HCT116 (cell line): ENCODE measurements around the gene RNF217. TPM values are rescaled to one million over a fixed set of nuclear protein-coding genes. Genes with fewer than 3 reads are reported as not detected.

ENCODE experiments used
- ATAC-seq: fragments of 200-7000 bp; cut with Tn5 transposase; 2 replicates; pipeline ENCODE4 v1.9.1; 2020; ENCODE audit warnings: mild to moderate bottlenecking, moderate library complexity
- BruUV-seq: library from RNA; stranded (reverse); fragments of 400-500 nt; replicated peaks from 2 replicates; lab custom pipeline; 2021; lab: Mats Ljungman, UMichigan
- CTCF ChIA-PET: fragments of 300-600 bp; sonication (Branson Sonifier 250); formaldehyde crosslinking; loops from one replicate; lab custom pipeline; 2021; ENCODE audit warnings: antibody characterized with exemption; lab: Charles Lee
- POLR2A ChIA-PET: fragments of 300-600, 350-600 bp; sonication (Branson Sonifier 250); formaldehyde crosslinking; loops from one replicate; lab custom pipeline; 2021; ENCODE audit warnings: antibody characterized with exemption; lab: Charles Lee
- RAD21 ChIA-PET, 2 experiments: fragments of 300-600 bp; sonication (Branson Sonifier 250); formaldehyde crosslinking; loops; one replicate each; lab custom pipeline; 2023; ENCODE audit warnings: low total read pairs in 2 of 2; ENCODE audit not compliant: uncharacterized antibody in 2 of 2, unreplicated experiment in 2 of 2, low non-redundant PET in 1 of 2; lab: Charles Lee
- DNase-seq: peaks from one replicate; pipeline ENCODE4 v3.0.0-alpha.2; 2010; ENCODE audit warnings: low read depth, low spot score
- H2AFZ ChIP-seq: fragments of 200-600 bp; shearing (Covaris generic), sonication (generic); 2 replicates; pipeline ENCODE4 v1.6.1; 2017; ENCODE audit warnings: low read depth, mixed run types, mixed read lengths, antibody characterized with exemption, low read length; ENCODE audit not compliant: poor library complexity, severe bottlenecking
- H3K27ac ChIP-seq: 2 replicates; pipeline ENCODE4 v1.5.1; 2012; ENCODE audit warnings: low read depth, low read length
- H3K27me3 ChIP-seq: fragments of 200-600 bp; sonication (generic); 2 replicates; pipeline ENCODE4 v1.6.1; 2016; ENCODE audit warnings: mixed run types, low read length, mixed read lengths; ENCODE audit not compliant: insufficient read depth
- H3K36me3 ChIP-seq, 2 experiments: fragments of 200-500 bp in 1 of 2; fragments of 200-600 bp in 1 of 2; sonication (Bioruptor generic) in 1 of 2; sonication (generic) in 1 of 2; 2 replicates each; pipeline versions ENCODE4 v1.5.1 to v1.6.1; 2014 to 2016; ENCODE audit warnings: low read length in 2 of 2, inconsistent platforms in 1 of 2, mixed read lengths in 1 of 2, mixed run types in 1 of 2; ENCODE audit not compliant: insufficient read depth in 2 of 2, control insufficient read depth in 1 of 2
- H3K4me1 ChIP-seq, 2 experiments: fragments of 200-600 bp in 1 of 2; sonication (generic) in 1 of 2; 2 replicates each; pipeline versions ENCODE4 v1.5.1 to v1.6.1; 2012 to 2017; ENCODE audit warnings: low read length in 2 of 2, inconsistent platforms in 1 of 2, mild to moderate bottlenecking in 1 of 2, mixed read lengths in 1 of 2, mixed run types in 1 of 2, moderate library complexity in 1 of 2; ENCODE audit not compliant: insufficient read depth in 2 of 2, control insufficient read depth in 1 of 2
- H3K4me2 ChIP-seq: fragments of 200-600 bp; sonication (generic); 2 replicates; pipeline ENCODE4 v1.6.1; 2017; ENCODE audit warnings: mixed run types, low read length, mixed read lengths
- H3K4me3 ChIP-seq, 2 experiments: fragments of 200-600 bp in 1 of 2; sonication (generic) in 1 of 2; replicated peaks in 1 of 2; 2 replicates each; pipeline ENCODE4 v1.5.1; 2011 to 2016; ENCODE audit warnings: low read length in 2 of 2, control low read depth in 1 of 2, low read depth in 1 of 2, mild to moderate bottlenecking in 1 of 2, mixed read lengths in 1 of 2, mixed run types in 1 of 2
- H3K79me2 ChIP-seq: fragments of 200-600 bp; sonication (generic); 2 replicates; pipeline ENCODE4 v1.6.1; 2017; ENCODE audit warnings: mild to moderate bottlenecking, mixed run types, low read length, moderate library complexity, mixed read lengths; ENCODE audit not compliant: insufficient read depth
- H3K9ac ChIP-seq: fragments of 200-600 bp; sonication (generic); 2 replicates; pipeline ENCODE4 v1.6.1; 2016; ENCODE audit warnings: low read length, mixed read lengths
- H3K9me2 ChIP-seq: fragments of 200-600 bp; sonication (generic), shearing (Covaris generic); 2 replicates; pipeline ENCODE4 v1.6.1; 2017; ENCODE audit warnings: mixed run types, mild to moderate bottlenecking, moderate library complexity; ENCODE audit not compliant: insufficient read depth
- H3K9me3 ChIP-seq, 2 experiments: fragments of 200-500 bp in 1 of 2; fragments of 200-600 bp in 1 of 2; sonication (Bioruptor generic) in 1 of 2; sonication (generic) in 1 of 2; 2 replicates each; pipeline ENCODE4 v1.6.1; 2014 to 2017; ENCODE audit warnings: low read length in 2 of 2, mixed read lengths in 2 of 2, inconsistent platforms in 1 of 2, low read depth in 1 of 2, mild to moderate bottlenecking in 1 of 2, mixed run types in 1 of 2, moderate library complexity in 1 of 2; ENCODE audit not compliant: control insufficient read depth in 1 of 2, insufficient read depth in 1 of 2
- H4K20me1 ChIP-seq: fragments of 200-600 bp; sonication (generic), shearing (Covaris generic); 2 replicates; pipeline ENCODE4 v1.6.1; 2017; ENCODE audit warnings: mixed run types, mild to moderate bottlenecking, moderate library complexity; ENCODE audit not compliant: insufficient read depth
- CBX3 ChIP-seq: IDR thresholded peaks from 2 replicates; pipeline ENCODE4 v1.6.1; 2012; ENCODE audit warnings: low read depth
- CEBPB ChIP-seq: IDR thresholded peaks from 2 replicates; pipeline ENCODE4 v1.6.1; 2012; ENCODE audit warnings: low read depth
- EGR1 ChIP-seq: IDR thresholded peaks from 2 replicates; pipeline ENCODE4 v1.6.1; 2012; ENCODE audit warnings: low read depth
- ELF1 ChIP-seq: IDR thresholded peaks from 2 replicates; pipeline ENCODE4 v1.6.1; 2012; ENCODE audit warnings: low read depth, borderline replicate concordance
- EZH2 ChIP-seq: fragments of 200-600 bp; sonication (generic); IDR thresholded peaks from 2 replicates; pipeline ENCODE4 v1.6.1; 2017; ENCODE audit warnings: antibody characterized with exemption, mixed run types
- EZH2phosphoT487 ChIP-seq: fragments of 200-600 bp; IDR thresholded peaks from 2 replicates; pipeline ENCODE4 v1.6.1; 2018; ENCODE audit warnings: antibody characterized with exemption, borderline replicate concordance
- FOSL1 ChIP-seq: IDR thresholded peaks from 2 replicates; pipeline ENCODE4 v1.6.1; 2012; ENCODE audit warnings: low read depth
- JUND ChIP-seq: IDR thresholded peaks from 2 replicates; pipeline ENCODE4 v1.6.1; 2012
- POLR2A ChIP-seq: IDR thresholded peaks from 2 replicates; pipeline ENCODE4 v1.7.0; 2011; ENCODE audit warnings: borderline replicate concordance; ENCODE audit not compliant: insufficient read depth, insufficient read length; ENCODE audit errors: extremely low read depth
- POLR2AphosphoS5 ChIP-seq: IDR thresholded peaks from 2 replicates; pipeline ENCODE4 v1.6.1; 2011; ENCODE audit warnings: mild to moderate bottlenecking, low read depth, low read length, moderate library complexity
- RAD21 ChIP-seq: IDR thresholded peaks from 2 replicates; pipeline ENCODE4 v1.6.1; 2012; ENCODE audit warnings: low read depth, mild to moderate bottlenecking
- SP1 ChIP-seq: IDR thresholded peaks from 2 replicates; pipeline ENCODE4 v1.6.1; 2012; ENCODE audit warnings: low read depth
- SRF ChIP-seq: IDR thresholded peaks from 2 replicates; pipeline ENCODE4 v1.6.1; 2012; ENCODE audit warnings: low read depth
- YY1 ChIP-seq: IDR thresholded peaks from 2 replicates; pipeline ENCODE4 v1.6.1; 2011; ENCODE audit warnings: low read length, low read depth, moderate library complexity, mild to moderate bottlenecking; ENCODE audit not compliant: insufficient replicate concordance; ENCODE audit errors: extremely low read depth
- ZFX ChIP-seq: fragments of 450-650 bp; IDR thresholded peaks from 2 replicates; pipeline ENCODE4 v1.6.1; 2017
- ZNF274 ChIP-seq: fragments of 200-500 bp; sonication (Bioruptor generic); IDR thresholded peaks from 2 replicates; pipeline ENCODE4 v1.6.1; 2014; ENCODE audit warnings: mild to moderate bottlenecking, low read depth, low read length, inconsistent platforms
- intact Hi-C: fragments of 100-400 bp; cut with micrococcal nuclease; formaldehyde crosslinking; loops from 2 replicates; pipeline ENCODE4 v1.10.0; 2022
- total RNA-seq: library from RNA; stranded (reverse); gene quantifications from one replicate; pipeline ENCODE4 v1.2.1, GENCODE V29; 2021; ENCODE audit not compliant: unreplicated experiment
- TF ChIP-seq, protein P1 (sequence below): IDR thresholded peaks from 2 replicates; pipeline ENCODE4 v1.6.1; 2011; ENCODE audit warnings: mild to moderate bottlenecking, low read length, moderate library complexity; ENCODE audit not compliant: insufficient replicate concordance; ENCODE audit errors: extremely low read depth
- TF ChIP-seq, protein P2 (sequence below), 3 experiments: fragments of 200-600 bp in 1 of 3; sonication (generic) in 1 of 3; IDR thresholded peaks in 2 of 3; conservative IDR thresholded peaks in 1 of 3; 2 replicates each; pipeline ENCODE4 v1.5.1; 2012 to 2017; ENCODE audit warnings: low read depth in 2 of 3, low read length in 2 of 3, antibody characterized with exemption in 1 of 3, borderline replicate concordance in 1 of 3, control low read depth in 1 of 3, mild to moderate bottlenecking in 1 of 3, mixed read lengths in 1 of 3, mixed run types in 1 of 3, moderate library complexity in 1 of 3; ENCODE audit not compliant: insufficient read depth in 1 of 3
- TF ChIP-seq, protein P3 (sequence below): IDR thresholded peaks from 2 replicates; pipeline ENCODE4 v1.6.1; 2012
- TF ChIP-seq, protein P4 (sequence below): IDR thresholded peaks from 2 replicates; pipeline ENCODE4 v1.6.1; 2012

Gene RNF217
- total RNA-seq, 1 experiment from 2014 or later, result 20.4 TPM

DNA sequence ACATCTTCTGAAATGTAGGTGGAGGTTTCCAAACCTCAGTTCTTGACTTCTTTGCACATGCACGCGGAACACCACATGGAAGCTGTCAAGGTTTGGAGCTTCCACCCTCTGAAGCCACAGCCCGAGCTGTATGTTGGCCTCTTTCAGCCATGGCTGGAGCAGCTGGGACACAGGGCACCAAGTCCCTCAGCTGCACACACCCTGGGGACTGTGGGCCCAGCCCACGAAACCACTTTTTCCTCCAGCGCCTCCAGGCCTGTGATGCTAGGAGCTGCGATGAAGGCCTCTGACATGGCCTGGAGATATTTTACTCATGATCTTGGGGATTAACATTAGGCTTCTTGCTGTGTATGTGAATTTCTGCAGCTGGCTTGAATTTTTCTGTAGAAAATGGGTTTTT, 68.7 kb downstream of the RNF217 start:
- Histone ChIP-seq H4K20me1 (no peaks in the 10 kb centered on the region; the same call in 1 of the 2 replicates), H3K79me2 (peaks cover 5% of the 10 kb centered on the region), H3K9me2 (no peaks in the 10 kb centered on the region)
- no peak for DNase-seq
- TF ChIP-seq ELF1, result no peak
- no peak for TF ChIP-seq RAD21
- no peak for TF ChIP-seq ZFX
- TF ChIP-seq, protein P1, sequence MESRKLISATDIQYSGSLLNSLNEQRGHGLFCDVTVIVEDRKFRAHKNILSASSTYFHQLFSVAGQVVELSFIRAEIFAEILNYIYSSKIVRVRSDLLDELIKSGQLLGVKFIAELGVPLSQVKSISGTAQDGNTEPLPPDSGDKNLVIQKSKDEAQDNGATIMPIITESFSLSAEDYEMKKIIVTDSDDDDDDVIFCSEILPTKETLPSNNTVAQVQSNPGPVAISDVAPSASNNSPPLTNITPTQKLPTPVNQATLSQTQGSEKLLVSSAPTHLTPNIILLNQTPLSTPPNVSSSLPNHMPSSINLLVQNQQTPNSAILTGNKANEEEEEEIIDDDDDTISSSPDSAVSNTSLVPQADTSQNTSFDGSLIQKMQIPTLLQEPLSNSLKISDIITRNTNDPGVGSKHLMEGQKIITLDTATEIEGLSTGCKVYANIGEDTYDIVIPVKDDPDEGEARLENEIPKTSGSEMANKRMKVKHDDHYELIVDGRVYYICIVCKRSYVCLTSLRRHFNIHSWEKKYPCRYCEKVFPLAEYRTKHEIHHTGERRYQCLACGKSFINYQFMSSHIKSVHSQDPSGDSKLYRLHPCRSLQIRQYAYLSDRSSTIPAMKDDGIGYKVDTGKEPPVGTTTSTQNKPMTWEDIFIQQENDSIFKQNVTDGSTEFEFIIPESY, result no peak
- TF ChIP-seq SP1, result no peak
- TF ChIP-seq JUND, result no peak
- TF ChIP-seq EGR1, result no peak
- TF ChIP-seq ZNF274, result no peak
- no peak for TF ChIP-seq POLR2AphosphoS5
- no peak for TF ChIP-seq YY1
- TF ChIP-seq, protein P2, sequence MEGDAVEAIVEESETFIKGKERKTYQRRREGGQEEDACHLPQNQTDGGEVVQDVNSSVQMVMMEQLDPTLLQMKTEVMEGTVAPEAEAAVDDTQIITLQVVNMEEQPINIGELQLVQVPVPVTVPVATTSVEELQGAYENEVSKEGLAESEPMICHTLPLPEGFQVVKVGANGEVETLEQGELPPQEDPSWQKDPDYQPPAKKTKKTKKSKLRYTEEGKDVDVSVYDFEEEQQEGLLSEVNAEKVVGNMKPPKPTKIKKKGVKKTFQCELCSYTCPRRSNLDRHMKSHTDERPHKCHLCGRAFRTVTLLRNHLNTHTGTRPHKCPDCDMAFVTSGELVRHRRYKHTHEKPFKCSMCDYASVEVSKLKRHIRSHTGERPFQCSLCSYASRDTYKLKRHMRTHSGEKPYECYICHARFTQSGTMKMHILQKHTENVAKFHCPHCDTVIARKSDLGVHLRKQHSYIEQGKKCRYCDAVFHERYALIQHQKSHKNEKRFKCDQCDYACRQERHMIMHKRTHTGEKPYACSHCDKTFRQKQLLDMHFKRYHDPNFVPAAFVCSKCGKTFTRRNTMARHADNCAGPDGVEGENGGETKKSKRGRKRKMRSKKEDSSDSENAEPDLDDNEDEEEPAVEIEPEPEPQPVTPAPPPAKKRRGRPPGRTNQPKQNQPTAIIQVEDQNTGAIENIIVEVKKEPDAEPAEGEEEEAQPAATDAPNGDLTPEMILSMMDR (IDR thresholded peaks at IDR 0.05 in 2 of 3, conservative IDR thresholded peaks at IDR 0.05 in 1 of 3; ENCODE audit: borderline replicate concordance in 1 of 3, insufficient read depth in 1 of 3, low read depth in 2 of 3, low read length in 2 of 3), result no peak
- no peak for TF ChIP-seq CEBPB
- TF ChIP-seq, protein P3, sequence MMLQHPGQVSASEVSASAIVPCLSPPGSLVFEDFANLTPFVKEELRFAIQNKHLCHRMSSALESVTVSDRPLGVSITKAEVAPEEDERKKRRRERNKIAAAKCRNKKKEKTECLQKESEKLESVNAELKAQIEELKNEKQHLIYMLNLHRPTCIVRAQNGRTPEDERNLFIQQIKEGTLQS, result no peak
- no peak for TF ChIP-seq POLR2A
- TF ChIP-seq EZH2, result no peak
- TF ChIP-seq SRF, result no peak
- no peak for TF ChIP-seq EZH2phosphoT487
- no peak for TF ChIP-seq CBX3
- no peak for TF ChIP-seq FOSL1
- TF ChIP-seq, protein P4, sequence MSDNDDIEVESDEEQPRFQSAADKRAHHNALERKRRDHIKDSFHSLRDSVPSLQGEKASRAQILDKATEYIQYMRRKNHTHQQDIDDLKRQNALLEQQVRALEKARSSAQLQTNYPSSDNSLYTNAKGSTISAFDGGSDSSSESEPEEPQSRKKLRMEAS, result no peak
- TF ChIP-seq, all 23 proteins: peak for 0
- ChIA-PET RAD21 (no interaction called here), CTCF (no interaction called here), POLR2A (no interaction called here)
- no TSS peak for BruUV-seq
- intact Hi-C loops, result no loop called here
- Histone ChIP-seq H2AFZ (no peak overlapping the region), H3K9me3 (no peaks in the 10 kb centered on the region), H3K4me3 (no peak overlapping the region), H3K4me1 (no peaks in the 10 kb centered on the region), H3K27me3 (no peaks in the 10 kb centered on the region), H3K9ac (no peak overlapping the region), H3K4me2 (no peak overlapping the region), H3K36me3 (no peaks in the 10 kb centered on the region), H3K27ac (no peak overlapping the region)
- no peak for ATAC-seq
